ENCODE results near the gene PLAC1.

The PLAC1 gene

DNA sequence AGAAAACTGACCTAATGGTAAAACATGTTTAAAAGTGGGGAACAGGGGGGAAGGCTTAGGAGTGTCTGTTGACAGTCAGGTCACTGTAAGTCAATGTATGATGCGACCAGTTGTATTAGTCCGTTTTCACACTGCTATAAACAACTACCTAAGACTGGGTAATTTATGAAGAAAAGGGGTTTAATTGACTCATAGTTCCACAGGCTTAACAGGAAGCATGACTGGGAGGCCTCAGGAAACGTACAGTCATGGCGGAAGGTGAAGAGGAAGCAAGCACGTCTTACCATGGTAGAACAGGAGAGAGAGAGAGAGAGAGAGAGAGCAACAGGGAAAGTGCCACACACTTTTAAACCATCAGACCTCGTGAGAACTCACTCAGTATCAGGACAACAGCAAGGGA lies 13.0 kb upstream of the PLAC1 start:
- Histone ChIP-seq H2BK120ac (ENCODE audit: insufficient read depth, low read length, poor library complexity) (no peak overlapping the region), H2BK5ac (ENCODE audit: low read depth, low read length, poor library complexity) (no peak overlapping the region), H3K27me3 (ENCODE audit: insufficient read depth, low read length) (no peaks in the 10 kb centered on the region), H3K18ac (ENCODE audit: low read length) (no peak overlapping the region), H3K4ac (ENCODE audit: low read depth, low read length) (no peak overlapping the region), H3K23ac (ENCODE audit: low read length) (no peak overlapping the region), H3K9me3 (ENCODE audit: insufficient read depth, low read depth, low read length) (no peaks in the 10 kb centered on the region), H3K27ac (ENCODE audit: low read depth, low read length) (no peak overlapping the region), H3K14ac (ENCODE audit: low read length) (no peak overlapping the region), H3K4me2 (ENCODE audit: low read length) (no peak overlapping the region), H3K9ac (ENCODE audit: low read length) (no peak overlapping the region), H4K8ac (ENCODE audit: low read depth, low read length) (no peak overlapping the region), H3K79me1 (ENCODE audit: low read length) (peaks cover 18% of the 10 kb centered on the region), H2BK12ac (ENCODE audit: low read length) (peak overlapping the region; percentile 11), H3K4me3 (ENCODE audit: low read depth, low read length) (no peak overlapping the region), H3K4me1 (ENCODE audit: control insufficient read depth in 1 of 2, insufficient read depth in 2 of 2, low read length in 2 of 2) (peaks cover 11 to 18% of the 10 kb centered on the region in 2 experiments), H2AK5ac (ENCODE audit: low read length) (no peak overlapping the region), H3K79me2 (ENCODE audit: control insufficient read depth, insufficient read depth, low read length, poor library complexity) (no peaks in the 10 kb centered on the region), H3K36me3 (ENCODE audit: control insufficient read depth in 1 of 2, insufficient read depth in 2 of 2, low read length in 2 of 2) (no peaks in the 10 kb centered on the region), H4K12ac (ENCODE audit: low read depth, low read length) (no peak overlapping the region), H4K91ac (ENCODE audit: low read depth, low read length) (no peak overlapping the region), H2AFZ (ENCODE audit: insufficient read depth, low read length, poor library complexity) (no peak overlapping the region)
- no CpG with 5 or more reads among the region's 6 CpGs for WGBS (ENCODE audit: extremely low coverage, insufficient coverage, insufficient read length)
- DNase-seq = no peak

DNA sequence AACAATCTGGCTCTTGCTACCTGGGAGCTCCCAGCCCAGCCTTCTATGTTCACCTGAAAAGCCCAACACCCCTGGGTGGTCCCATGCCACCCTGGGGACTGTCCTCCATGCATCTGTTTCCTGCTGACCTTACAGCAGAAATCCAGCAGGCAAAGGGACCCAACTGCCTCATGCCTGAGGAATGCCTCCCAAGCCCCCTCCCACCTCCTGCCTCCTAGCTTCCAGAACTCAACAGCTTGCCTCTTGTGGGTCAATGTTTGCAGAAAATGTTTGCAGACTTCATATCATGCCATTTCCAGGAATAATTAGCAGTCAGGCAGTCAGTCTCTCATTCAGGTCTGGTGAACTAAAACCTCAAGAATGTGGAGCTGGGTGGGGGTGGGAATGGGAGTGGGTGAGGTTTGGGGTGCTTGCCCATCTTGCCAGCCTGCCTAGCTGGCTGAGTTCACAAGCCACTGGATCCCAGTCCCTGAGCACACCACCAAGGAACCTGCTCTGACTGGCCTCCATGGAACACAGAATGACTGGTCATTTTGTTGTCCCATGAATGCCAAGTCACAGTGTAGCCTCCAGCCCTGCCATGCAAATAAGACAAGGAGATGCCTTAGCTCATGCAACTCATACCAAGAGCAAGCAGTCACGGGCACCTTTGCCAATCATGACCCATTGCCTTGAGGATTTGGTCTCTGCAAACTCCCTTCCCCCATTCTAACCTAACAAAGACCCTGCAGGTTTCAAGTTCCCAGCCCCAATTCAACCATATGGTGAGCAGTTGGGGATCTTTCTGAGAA lies 12.1 kb upstream of the PLAC1 start:
- H3K9ac ChIP-seq (ENCODE audit: low read length) = no peak overlapping the region
- peaks cover 15% of the 10 kb centered on the region for H3K79me1 ChIP-seq (ENCODE audit: low read length)
- H3K14ac ChIP-seq (ENCODE audit: low read length) = peak overlapping the region; percentile 37
- H3K9me3 ChIP-seq (ENCODE audit: insufficient read depth, low read depth, low read length) = no peaks in the 10 kb centered on the region
- no peak overlapping the region for H3K4me3 ChIP-seq (ENCODE audit: low read depth, low read length)
- no peaks in the 10 kb centered on the region for H3K79me2 ChIP-seq (ENCODE audit: control insufficient read depth, insufficient read depth, low read length, poor library complexity)
- H3K4ac ChIP-seq (ENCODE audit: low read depth, low read length) = no peak overlapping the region
- no peak overlapping the region for H2AFZ ChIP-seq (ENCODE audit: insufficient read depth, low read length, poor library complexity)
- H4K8ac ChIP-seq (ENCODE audit: low read depth, low read length) = peak overlapping the region; percentile 48
- H3K4me1 ChIP-seq (ENCODE audit: control insufficient read depth in 1 of 2, insufficient read depth in 2 of 2, low read length in 2 of 2) = peaks cover 11 to 15% of the 10 kb centered on the region in 2 experiments
- H3K36me3 ChIP-seq (ENCODE audit: control insufficient read depth in 1 of 2, insufficient read depth in 2 of 2, low read length in 2 of 2) = no peaks in the 10 kb centered on the region
- H3K23ac ChIP-seq (ENCODE audit: low read length) = no peak overlapping the region
- H4K12ac ChIP-seq (ENCODE audit: low read depth, low read length) = no peak overlapping the region
- no peaks in the 10 kb centered on the region for H3K27me3 ChIP-seq (ENCODE audit: insufficient read depth, low read length)
- H3K18ac ChIP-seq (ENCODE audit: low read length) = no peak overlapping the region
- DNase-seq = peak; percentile 23 to 43
- no peak overlapping the region for H2AK5ac ChIP-seq (ENCODE audit: low read length)
- H3K27ac ChIP-seq (ENCODE audit: low read depth, low read length) = peak overlapping the region; percentile 83
- H3K4me2 ChIP-seq (ENCODE audit: low read length) = peak overlapping the region; percentile 46
- peak overlapping the region; percentile 76 for H4K91ac ChIP-seq (ENCODE audit: low read depth, low read length)
- H2BK12ac ChIP-seq (ENCODE audit: low read length) = peak overlapping the region; percentile 30
- H2BK5ac ChIP-seq (ENCODE audit: low read depth, low read length, poor library complexity) = peak overlapping the region; percentile 23
- no peak overlapping the region for H2BK120ac ChIP-seq (ENCODE audit: insufficient read depth, low read length, poor library complexity)
- whole genome bisulfite sequencing (ENCODE audit: extremely low coverage, insufficient coverage, insufficient read length) = no CpG with 5 or more reads among the region's 1 CpG

DNA sequence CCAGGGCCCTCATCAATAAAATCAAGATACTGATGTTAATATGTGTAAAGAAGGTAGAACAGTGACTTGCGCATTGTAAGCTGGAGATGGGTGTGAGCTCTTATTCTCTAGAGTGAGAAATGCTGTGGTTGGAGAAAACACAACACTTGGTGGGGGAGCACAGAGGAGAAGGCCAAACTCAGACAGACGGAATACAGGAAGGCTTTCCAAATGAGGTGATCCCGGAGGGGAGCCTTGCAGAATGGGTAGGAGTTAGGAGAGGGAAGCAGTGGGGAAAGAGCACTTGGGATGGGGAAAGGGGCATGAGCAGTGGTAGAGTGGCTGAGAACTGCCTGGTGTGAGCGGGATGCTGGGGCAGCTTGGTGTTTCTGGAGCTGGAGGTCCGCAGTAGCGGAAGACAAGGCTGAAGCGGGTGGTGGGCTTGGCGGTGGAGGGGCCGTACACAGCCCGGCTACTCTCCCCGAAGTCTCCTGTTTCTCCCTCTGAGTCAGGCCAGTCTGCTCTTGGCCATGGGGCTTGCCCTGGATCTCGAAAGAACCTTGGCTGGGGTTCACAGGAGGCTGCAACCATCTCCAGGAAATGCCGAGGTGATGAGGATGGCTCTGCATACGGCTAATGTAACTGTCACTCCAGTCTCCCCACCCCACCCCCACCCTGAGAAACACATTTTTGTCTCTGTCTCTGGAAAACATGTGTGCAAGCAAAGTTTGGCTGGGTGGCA lies 11.3 kb upstream of the PLAC1 start:
- no peaks in the 10 kb centered on the region for H3K27me3 ChIP-seq (ENCODE audit: insufficient read depth, low read length)
- peak overlapping the region; percentile 79 for H3K4ac ChIP-seq (ENCODE audit: low read depth, low read length)
- H3K79me1 ChIP-seq (ENCODE audit: low read length) = peaks cover 15% of the 10 kb centered on the region
- peaks cover 11 to 15% of the 10 kb centered on the region in 2 experiments for H3K4me1 ChIP-seq (ENCODE audit: control insufficient read depth in 1 of 2, insufficient read depth in 2 of 2, low read length in 2 of 2)
- H2AFZ ChIP-seq (ENCODE audit: insufficient read depth, low read length, poor library complexity) = no peak overlapping the region
- peak overlapping the region; percentile 70 for H2BK120ac ChIP-seq (ENCODE audit: insufficient read depth, low read length, poor library complexity)
- H4K12ac ChIP-seq (ENCODE audit: low read depth, low read length) = peak overlapping the region; percentile 7
- peak overlapping the region; percentile 50 for H2BK5ac ChIP-seq (ENCODE audit: low read depth, low read length, poor library complexity)
- H3K9me3 ChIP-seq (ENCODE audit: insufficient read depth, low read depth, low read length) = no peaks in the 10 kb centered on the region
- H3K14ac ChIP-seq (ENCODE audit: low read length) = peak overlapping the region; percentile 87
- peak overlapping the region; percentile 46 for H3K4me2 ChIP-seq (ENCODE audit: low read length)
- peak overlapping the region; percentile 83 for H4K91ac ChIP-seq (ENCODE audit: low read depth, low read length)
- WGBS (ENCODE audit: extremely low coverage, insufficient coverage, insufficient read length) = no CpG with 5 or more reads among the region's 14 CpGs
- peak overlapping the region; percentile 83 for H2AK5ac ChIP-seq (ENCODE audit: low read length)
- no peak overlapping the region for H3K4me3 ChIP-seq (ENCODE audit: low read depth, low read length)
- peak overlapping the region; percentile 98 for H2BK12ac ChIP-seq (ENCODE audit: low read length)
- H3K36me3 ChIP-seq (ENCODE audit: control insufficient read depth in 1 of 2, insufficient read depth in 2 of 2, low read length in 2 of 2) = no peaks in the 10 kb centered on the region
- H3K23ac ChIP-seq (ENCODE audit: low read length) = no peak overlapping the region
- H3K79me2 ChIP-seq (ENCODE audit: control insufficient read depth, insufficient read depth, low read length, poor library complexity) = no peaks in the 10 kb centered on the region
- no peak overlapping the region for H3K9ac ChIP-seq (ENCODE audit: low read length)
- no peak for DNase-seq
- H4K8ac ChIP-seq (ENCODE audit: low read depth, low read length) = peak overlapping the region; percentile 79
- peak overlapping the region; percentile 90 for H3K18ac ChIP-seq (ENCODE audit: low read length)
- peak overlapping the region; percentile 83 for H3K27ac ChIP-seq (ENCODE audit: low read depth, low read length)

DNA sequence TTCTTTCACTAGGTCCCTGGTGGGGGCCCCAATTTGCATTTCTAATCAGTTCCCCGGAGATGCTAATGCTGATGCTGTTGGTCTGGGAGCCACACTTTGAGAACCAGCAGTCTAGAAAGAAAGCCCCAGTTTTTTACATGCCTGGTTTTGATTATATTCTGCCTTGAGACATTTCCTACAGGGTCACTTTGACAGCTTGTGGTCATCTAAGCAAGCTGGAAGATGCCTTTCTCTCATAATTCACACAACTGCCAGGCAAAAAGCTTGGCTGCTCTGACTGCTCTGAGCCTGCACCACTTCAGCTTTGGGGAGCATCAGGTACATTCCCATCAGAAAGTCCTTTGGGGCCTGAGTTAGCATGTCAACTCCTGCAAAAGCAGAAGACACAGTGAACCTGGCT lies 5.9 kb upstream of the PLAC1 start:
- no peaks in the 10 kb centered on the region for H3K9me3 ChIP-seq (ENCODE audit: insufficient read depth, low read depth, low read length)
- H3K27me3 ChIP-seq (ENCODE audit: insufficient read depth, low read length) = no peaks in the 10 kb centered on the region
- no peaks in the 10 kb centered on the region for H3K79me2 ChIP-seq (ENCODE audit: control insufficient read depth, insufficient read depth, low read length, poor library complexity)
- no peak overlapping the region for H3K18ac ChIP-seq (ENCODE audit: low read length)
- no peak overlapping the region for H3K4me3 ChIP-seq (ENCODE audit: low read depth, low read length)
- no peak overlapping the region for H3K27ac ChIP-seq (ENCODE audit: low read depth, low read length)
- H3K14ac ChIP-seq (ENCODE audit: low read length) = no peak overlapping the region
- H3K36me3 ChIP-seq (ENCODE audit: control insufficient read depth in 1 of 2, insufficient read depth in 2 of 2, low read length in 2 of 2) = no peaks in the 10 kb centered on the region
- H3K23ac ChIP-seq (ENCODE audit: low read length) = no peak overlapping the region
- no peak overlapping the region for H3K4ac ChIP-seq (ENCODE audit: low read depth, low read length)
- H2AK5ac ChIP-seq (ENCODE audit: low read length) = no peak overlapping the region
- H2BK12ac ChIP-seq (ENCODE audit: low read length) = no peak overlapping the region
- H4K12ac ChIP-seq (ENCODE audit: low read depth, low read length) = no peak overlapping the region
- H2BK120ac ChIP-seq (ENCODE audit: insufficient read depth, low read length, poor library complexity) = no peak overlapping the region
- no CpG with 5 or more reads among the region's 1 CpG for WGBS (ENCODE audit: extremely low coverage, insufficient coverage, insufficient read length)
- H3K4me2 ChIP-seq (ENCODE audit: low read length) = no peak overlapping the region
- H3K79me1 ChIP-seq (ENCODE audit: low read length) = peaks cover 6% of the 10 kb centered on the region
- no peak overlapping the region for H2AFZ ChIP-seq (ENCODE audit: insufficient read depth, low read length, poor library complexity)
- no peak overlapping the region for H3K9ac ChIP-seq (ENCODE audit: low read length)
- H3K4me1 ChIP-seq (ENCODE audit: control insufficient read depth in 1 of 2, insufficient read depth in 2 of 2, low read length in 2 of 2) = peaks cover 0 to 3% of the 10 kb centered on the region in 2 experiments
- H4K91ac ChIP-seq (ENCODE audit: low read depth, low read length) = no peak overlapping the region
- H2BK5ac ChIP-seq (ENCODE audit: low read depth, low read length, poor library complexity) = no peak overlapping the region
- no peak for DNase-seq
- no peak overlapping the region for H4K8ac ChIP-seq (ENCODE audit: low read depth, low read length)

Data from trophoblast cell (in vitro differentiated cells and primary cell).